NCI-H774 (cell line): Measurements from ENCODE around the gene ATAD3A.

Experiments used
- DNase-seq: peaks from one replicate; lab custom pipeline; 2025; lab: John Stamatoyannopoulos, UW

ATAD3A gene

GRCh38 chr1:1582585-1583346 lies 70.8 kb downstream of the ATAD3A start:
- no peak for DNase-seq

- no peak for DNase-seq
Observed at GRCh38 chr1:1583347-1584010, 71.5 kb downstream of the ATAD3A start.
